ENCODE results near the gene PPP2R2C.

The PPP2R2C gene

DNA sequence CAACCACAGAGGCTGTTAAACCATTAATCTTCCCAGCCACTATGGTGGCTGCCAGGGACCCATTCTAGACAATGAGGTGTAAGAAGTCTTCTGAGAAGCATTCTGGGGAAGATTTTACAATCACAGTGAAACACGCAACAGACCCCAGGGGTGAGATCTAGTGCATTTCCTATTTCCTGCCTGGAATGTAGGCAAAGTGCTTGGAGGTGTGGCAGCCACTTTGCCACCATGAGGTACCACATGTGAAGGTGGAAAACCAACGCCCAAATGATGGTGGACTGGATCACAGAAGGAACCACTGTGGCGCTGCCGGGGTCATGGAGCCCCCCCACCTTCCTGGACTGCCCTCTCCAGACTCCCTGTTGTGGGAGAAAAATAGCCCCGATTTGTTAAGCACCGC is 140.9 kb downstream of the PPP2R2C start:
- H3K9me3 ChIP-seq (ENCODE audit: control insufficient read depth, low read depth, low read length): no peaks in the 10 kb centered on the region
- no peaks in the 10 kb centered on the region for H3K36me3 ChIP-seq (ENCODE audit: control insufficient read depth, low read depth, low read length)
- H3K27ac ChIP-seq (ENCODE audit: low read length): no peak overlapping the region
- no peaks in the 10 kb centered on the region for H3K4me1 ChIP-seq (ENCODE audit: control insufficient read depth, low read depth, low read length)
- H3K9ac ChIP-seq (ENCODE audit: low read length): no peak overlapping the region
- no peaks in the 10 kb centered on the region for H3K27me3 ChIP-seq (ENCODE audit: control insufficient read depth, insufficient read depth, low read length)
- no peak overlapping the region for H3K4me3 ChIP-seq (ENCODE audit: low read length)

- H3K9ac ChIP-seq (ENCODE audit: low read length): no peak overlapping the region
- no peaks in the 10 kb centered on the region for H3K4me1 ChIP-seq (ENCODE audit: control insufficient read depth, low read depth, low read length)
- no peaks in the 10 kb centered on the region for H3K9me3 ChIP-seq (ENCODE audit: control insufficient read depth, low read depth, low read length)
- no peak overlapping the region for H3K27ac ChIP-seq (ENCODE audit: low read length)
- no peaks in the 10 kb centered on the region for H3K36me3 ChIP-seq (ENCODE audit: control insufficient read depth, low read depth, low read length)
- no peaks in the 10 kb centered on the region for H3K27me3 ChIP-seq (ENCODE audit: control insufficient read depth, insufficient read depth, low read length)
- no peak overlapping the region for H3K4me3 ChIP-seq (ENCODE audit: low read length)
Measured at GRCh38 chr4:6331018-6331417, 141.4 kb downstream of the PPP2R2C start.

DNA sequence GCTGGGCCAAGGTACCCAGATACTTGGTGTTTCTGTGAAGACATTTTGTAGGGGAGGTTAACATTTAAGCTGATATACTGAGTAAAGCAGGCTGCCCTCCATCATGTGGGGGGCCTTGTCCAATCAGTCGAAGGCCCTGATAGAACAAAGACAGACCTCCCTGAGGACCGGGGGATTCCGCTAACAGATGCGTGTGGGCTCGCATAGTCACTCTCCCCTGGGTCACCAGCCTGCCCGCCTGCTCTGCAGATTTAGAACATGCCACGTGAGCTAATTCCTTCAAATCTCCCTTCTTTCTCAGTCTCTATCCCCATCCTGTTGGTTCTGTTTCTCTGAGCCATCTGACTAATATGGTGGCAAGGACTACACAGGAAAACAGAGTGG is 142.0 kb downstream of the PPP2R2C start:
- Histone ChIP-seq H3K4me3 (ENCODE audit: low read length) (no peak overlapping the region), H3K36me3 (ENCODE audit: control insufficient read depth, low read depth, low read length) (no peaks in the 10 kb centered on the region), H3K9me3 (ENCODE audit: control insufficient read depth, low read depth, low read length) (no peaks in the 10 kb centered on the region), H3K27ac (ENCODE audit: low read length) (no peak overlapping the region), H3K27me3 (ENCODE audit: control insufficient read depth, insufficient read depth, low read length) (no peaks in the 10 kb centered on the region), H3K9ac (ENCODE audit: low read length) (no peak overlapping the region), H3K4me1 (ENCODE audit: control insufficient read depth, low read depth, low read length) (peaks cover 1% of the 10 kb centered on the region)

GRCh38 chr4:6329478-6330383 is 142.7 kb downstream of the PPP2R2C start:
- Histone ChIP-seq H3K4me3 (ENCODE audit: low read length) (no peak overlapping the region), H3K9ac (ENCODE audit: low read length) (no peak overlapping the region), H3K9me3 (ENCODE audit: control insufficient read depth, low read depth, low read length) (no peaks in the 10 kb centered on the region), H3K27me3 (ENCODE audit: control insufficient read depth, insufficient read depth, low read length) (no peaks in the 10 kb centered on the region), H3K36me3 (ENCODE audit: control insufficient read depth, low read depth, low read length) (no peaks in the 10 kb centered on the region), H3K27ac (ENCODE audit: low read length) (no peak overlapping the region), H3K4me1 (ENCODE audit: control insufficient read depth, low read depth, low read length) (peaks cover 6% of the 10 kb centered on the region)

- H3K27me3 ChIP-seq (ENCODE audit: control insufficient read depth, insufficient read depth, low read length): no peaks in the 10 kb centered on the region
- no peak overlapping the region for H3K4me3 ChIP-seq (ENCODE audit: low read length)
- peaks cover 6% of the 10 kb centered on the region for H3K4me1 ChIP-seq (ENCODE audit: control insufficient read depth, low read depth, low read length)
- no peak overlapping the region for H3K27ac ChIP-seq (ENCODE audit: low read length)
- no peak overlapping the region for H3K9ac ChIP-seq (ENCODE audit: low read length)
- H3K9me3 ChIP-seq (ENCODE audit: control insufficient read depth, low read depth, low read length): no peaks in the 10 kb centered on the region
- no peaks in the 10 kb centered on the region for H3K36me3 ChIP-seq (ENCODE audit: control insufficient read depth, low read depth, low read length)
Measured at GRCh38 chr4:6328526-6328925, 143.9 kb downstream of the PPP2R2C start.

DNA sequence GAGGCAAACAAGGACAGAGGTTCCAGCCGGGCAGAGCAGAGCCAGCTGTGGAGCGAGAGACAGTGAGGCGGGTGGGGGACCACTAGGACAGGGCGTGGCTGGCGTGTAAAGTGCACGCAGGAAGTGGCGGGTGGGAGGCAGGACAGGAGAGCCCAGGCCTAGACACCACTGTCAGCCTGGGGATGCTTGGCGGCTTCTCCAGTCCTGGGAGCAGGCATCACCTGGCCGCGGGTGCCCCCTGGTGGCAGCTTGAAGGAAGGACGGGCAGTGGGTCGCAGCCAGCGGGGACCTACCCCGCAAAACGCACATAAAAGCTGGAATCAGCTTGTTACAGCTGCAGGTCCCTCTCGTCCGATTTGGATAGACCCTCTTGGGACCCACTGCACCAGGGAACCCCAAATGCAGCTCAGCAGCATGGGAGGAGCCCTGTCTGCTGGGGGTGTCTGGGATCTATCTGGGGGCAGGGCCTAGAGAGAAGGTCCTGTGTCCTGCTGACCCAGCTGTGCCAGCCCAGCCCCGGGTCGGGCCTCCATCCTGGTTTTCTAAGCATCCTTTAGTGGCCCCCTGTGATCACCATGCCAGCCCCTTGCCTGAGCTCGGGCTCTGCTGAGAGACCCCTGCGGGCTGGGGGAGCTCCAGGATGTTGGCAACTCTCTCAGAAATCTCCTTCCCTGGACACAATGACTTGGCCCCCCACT is 145.0 kb downstream of the PPP2R2C start:
- Histone ChIP-seq H3K36me3 (ENCODE audit: control insufficient read depth, low read depth, low read length) (no peaks in the 10 kb centered on the region), H3K9ac (ENCODE audit: low read length) (no peak overlapping the region), H3K27me3 (ENCODE audit: control insufficient read depth, insufficient read depth, low read length) (no peaks in the 10 kb centered on the region), H3K4me3 (ENCODE audit: low read length) (no peak overlapping the region), H3K4me1 (ENCODE audit: control insufficient read depth, low read depth, low read length) (peaks cover 6% of the 10 kb centered on the region), H3K9me3 (ENCODE audit: control insufficient read depth, low read depth, low read length) (no peaks in the 10 kb centered on the region), H3K27ac (ENCODE audit: low read length) (no peak overlapping the region)

GRCh38 chr4:6326312-6327060 is 145.9 kb downstream of the PPP2R2C start:
- no peaks in the 10 kb centered on the region for H3K36me3 ChIP-seq (ENCODE audit: control insufficient read depth, low read depth, low read length)
- H3K27ac ChIP-seq (ENCODE audit: low read length): no peak overlapping the region
- H3K9ac ChIP-seq (ENCODE audit: low read length): no peak overlapping the region
- H3K4me3 ChIP-seq (ENCODE audit: low read length): no peak overlapping the region
- no peaks in the 10 kb centered on the region for H3K27me3 ChIP-seq (ENCODE audit: control insufficient read depth, insufficient read depth, low read length)
- peaks cover 6% of the 10 kb centered on the region for H3K4me1 ChIP-seq (ENCODE audit: control insufficient read depth, low read depth, low read length)
- H3K9me3 ChIP-seq (ENCODE audit: control insufficient read depth, low read depth, low read length): no peaks in the 10 kb centered on the region

GRCh38 chr4:6325788-6326290 is 146.6 kb downstream of the PPP2R2C start:
- Histone ChIP-seq H3K27me3 (ENCODE audit: control insufficient read depth, insufficient read depth, low read length) (no peaks in the 10 kb centered on the region), H3K9me3 (ENCODE audit: control insufficient read depth, low read depth, low read length) (no peaks in the 10 kb centered on the region), H3K36me3 (ENCODE audit: control insufficient read depth, low read depth, low read length) (no peaks in the 10 kb centered on the region), H3K4me1 (ENCODE audit: control insufficient read depth, low read depth, low read length) (peaks cover 6% of the 10 kb centered on the region), H3K27ac (ENCODE audit: low read length) (no peak overlapping the region), H3K9ac (ENCODE audit: low read length) (no peak overlapping the region), H3K4me3 (ENCODE audit: low read length) (no peak overlapping the region)

- Histone ChIP-seq H3K4me3 (ENCODE audit: low read length) (no peak overlapping the region), H3K27me3 (ENCODE audit: control insufficient read depth, insufficient read depth, low read length) (no peaks in the 10 kb centered on the region), H3K4me1 (ENCODE audit: control insufficient read depth, low read depth, low read length) (peaks cover 6% of the 10 kb centered on the region), H3K9ac (ENCODE audit: low read length) (no peak overlapping the region), H3K36me3 (ENCODE audit: control insufficient read depth, low read depth, low read length) (no peaks in the 10 kb centered on the region), H3K27ac (ENCODE audit: low read length) (no peak overlapping the region), H3K9me3 (ENCODE audit: control insufficient read depth, low read depth, low read length) (no peaks in the 10 kb centered on the region)
Measured at GRCh38 chr4:6324999-6325787, 147.2 kb downstream of the PPP2R2C start.

DNA sequence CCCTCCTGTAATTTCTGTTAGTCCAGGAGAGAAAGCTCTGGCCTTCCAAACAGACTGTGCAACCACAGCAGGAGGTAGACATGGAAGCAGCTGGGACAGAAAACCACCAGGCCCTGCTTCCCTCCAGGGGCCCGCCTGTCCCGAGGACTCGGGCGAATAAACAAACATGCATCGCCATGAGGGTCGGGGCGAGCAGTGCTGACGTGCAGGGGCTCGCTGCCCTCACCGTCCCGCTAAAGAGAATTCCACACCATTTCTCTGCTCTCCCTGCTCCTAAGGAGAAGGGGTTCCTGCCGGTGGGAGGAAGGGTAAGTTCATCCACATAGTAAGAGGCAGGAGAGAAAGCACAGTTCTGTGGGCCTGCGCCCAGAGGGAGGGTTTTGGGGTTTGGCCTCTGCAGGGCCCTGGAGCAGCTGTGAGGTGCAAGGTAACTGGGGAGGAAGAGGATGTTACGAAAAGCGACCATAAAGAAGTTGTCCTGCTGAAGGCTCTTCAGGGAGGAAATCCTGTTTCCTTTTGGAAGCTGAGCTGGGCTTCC is 147.9 kb downstream of the PPP2R2C start:
- Histone ChIP-seq H3K36me3 (ENCODE audit: control insufficient read depth, low read depth, low read length) (no peaks in the 10 kb centered on the region), H3K4me3 (ENCODE audit: low read length) (no peak overlapping the region), H3K27me3 (ENCODE audit: control insufficient read depth, insufficient read depth, low read length) (no peaks in the 10 kb centered on the region), H3K9me3 (ENCODE audit: control insufficient read depth, low read depth, low read length) (no peaks in the 10 kb centered on the region), H3K4me1 (ENCODE audit: control insufficient read depth, low read depth, low read length) (peaks cover 6% of the 10 kb centered on the region), H3K27ac (ENCODE audit: low read length) (no peak overlapping the region), H3K9ac (ENCODE audit: low read length) (no peak overlapping the region)

Data from iPS-18a (cell line).